GM12875 (cell line): ENCODE measurements around the gene DPRX.

Experiments used
- H3K4me3 ChIP-seq: one replicate; pipeline ENCODE4 v1.5.1; 2011; ENCODE audit warnings: low read depth, low read length, control low read depth
- TF ChIP-seq, protein P1 (sequence below): IDR thresholded peaks from 2 replicates; pipeline ENCODE4 v1.5.1; 2011; ENCODE audit warnings: low read depth, mild to moderate bottlenecking, control low read depth, inconsistent platforms, low read length, moderate library complexity, borderline replicate concordance; ENCODE audit not compliant: insufficient read depth

DPRX gene

DNA sequence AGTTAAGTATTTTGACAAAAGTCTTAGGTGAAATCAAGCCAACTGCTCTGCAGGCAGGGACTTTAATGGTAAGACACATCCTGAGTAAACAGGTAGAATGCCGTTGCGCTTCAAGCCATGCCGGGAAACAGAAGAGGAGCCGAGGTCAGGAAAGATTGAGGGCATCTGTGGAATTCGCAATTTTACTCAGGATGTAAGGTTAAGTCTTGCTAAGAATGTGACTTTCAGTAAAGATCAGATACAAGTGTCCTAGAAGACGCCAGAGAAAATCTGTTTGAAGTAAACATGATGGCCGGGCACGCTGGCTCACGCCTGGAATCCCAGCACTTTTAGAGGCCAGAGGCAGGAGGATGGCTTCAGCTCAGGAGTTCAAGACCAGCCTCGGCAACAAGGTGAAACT is 33.4 kb upstream of the DPRX start:
- TF ChIP-seq, protein P1, sequence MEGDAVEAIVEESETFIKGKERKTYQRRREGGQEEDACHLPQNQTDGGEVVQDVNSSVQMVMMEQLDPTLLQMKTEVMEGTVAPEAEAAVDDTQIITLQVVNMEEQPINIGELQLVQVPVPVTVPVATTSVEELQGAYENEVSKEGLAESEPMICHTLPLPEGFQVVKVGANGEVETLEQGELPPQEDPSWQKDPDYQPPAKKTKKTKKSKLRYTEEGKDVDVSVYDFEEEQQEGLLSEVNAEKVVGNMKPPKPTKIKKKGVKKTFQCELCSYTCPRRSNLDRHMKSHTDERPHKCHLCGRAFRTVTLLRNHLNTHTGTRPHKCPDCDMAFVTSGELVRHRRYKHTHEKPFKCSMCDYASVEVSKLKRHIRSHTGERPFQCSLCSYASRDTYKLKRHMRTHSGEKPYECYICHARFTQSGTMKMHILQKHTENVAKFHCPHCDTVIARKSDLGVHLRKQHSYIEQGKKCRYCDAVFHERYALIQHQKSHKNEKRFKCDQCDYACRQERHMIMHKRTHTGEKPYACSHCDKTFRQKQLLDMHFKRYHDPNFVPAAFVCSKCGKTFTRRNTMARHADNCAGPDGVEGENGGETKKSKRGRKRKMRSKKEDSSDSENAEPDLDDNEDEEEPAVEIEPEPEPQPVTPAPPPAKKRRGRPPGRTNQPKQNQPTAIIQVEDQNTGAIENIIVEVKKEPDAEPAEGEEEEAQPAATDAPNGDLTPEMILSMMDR: no peak
- no peak overlapping the region for H3K4me3 ChIP-seq

GRCh38 chr19:53600217-53600616 is 31.6 kb upstream of the DPRX start:
- H3K4me3 ChIP-seq: no peak overlapping the region
- TF ChIP-seq, protein P1: no peak

- TF ChIP-seq, protein P1: no peak
Observed at GRCh38 chr19:53606031-53606430, 25.8 kb upstream of the DPRX start.

DNA sequence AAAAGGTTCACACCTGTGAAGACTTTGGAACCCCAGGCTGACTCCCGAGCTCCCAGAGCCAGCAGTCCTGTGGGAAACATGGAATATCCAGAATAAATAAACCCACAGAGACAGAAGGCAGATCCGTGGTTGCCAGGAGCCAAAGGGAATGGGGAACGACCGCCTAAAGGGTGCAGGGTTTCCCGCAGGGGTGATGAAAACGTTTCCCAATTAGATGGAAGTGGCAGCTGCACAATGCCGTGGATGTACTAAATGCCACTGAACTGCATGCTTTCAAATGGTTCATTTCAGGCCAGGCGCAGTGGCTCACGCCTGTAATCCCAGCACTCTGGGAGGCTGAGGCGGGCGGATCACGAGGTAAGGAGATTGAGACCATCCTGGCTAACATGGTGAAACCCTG is 23.4 kb upstream of the DPRX start:
- H3K4me3 ChIP-seq: no peak overlapping the region
- TF ChIP-seq, protein P1: no peak

More at GRCh38 chr19:53606031-53606430, 25.8 kb upstream of the DPRX start:
- H3K4me3 ChIP-seq: no peak overlapping the region

GRCh38 chr19:53612762-53613526 is 18.9 kb upstream of the DPRX start:
- H3K4me3 ChIP-seq: no peak overlapping the region
- TF ChIP-seq, protein P1: no peak

- no peak overlapping the region for H3K4me3 ChIP-seq
- TF ChIP-seq, protein P1: no peak
Observed at GRCh38 chr19:53621885-53622740, 9.7 kb upstream of the DPRX start.
